ENCODE data around the gene SPINK9. TPM values are rescaled to one million over a fixed set of nuclear protein-coding genes. Genes with fewer than 3 reads are reported as not detected.

The SPINK9 gene
- total and polyA plus RNA-seq, 2 of the 4 experiments (the other 2 are of a cell fraction) = not detected

DNA sequence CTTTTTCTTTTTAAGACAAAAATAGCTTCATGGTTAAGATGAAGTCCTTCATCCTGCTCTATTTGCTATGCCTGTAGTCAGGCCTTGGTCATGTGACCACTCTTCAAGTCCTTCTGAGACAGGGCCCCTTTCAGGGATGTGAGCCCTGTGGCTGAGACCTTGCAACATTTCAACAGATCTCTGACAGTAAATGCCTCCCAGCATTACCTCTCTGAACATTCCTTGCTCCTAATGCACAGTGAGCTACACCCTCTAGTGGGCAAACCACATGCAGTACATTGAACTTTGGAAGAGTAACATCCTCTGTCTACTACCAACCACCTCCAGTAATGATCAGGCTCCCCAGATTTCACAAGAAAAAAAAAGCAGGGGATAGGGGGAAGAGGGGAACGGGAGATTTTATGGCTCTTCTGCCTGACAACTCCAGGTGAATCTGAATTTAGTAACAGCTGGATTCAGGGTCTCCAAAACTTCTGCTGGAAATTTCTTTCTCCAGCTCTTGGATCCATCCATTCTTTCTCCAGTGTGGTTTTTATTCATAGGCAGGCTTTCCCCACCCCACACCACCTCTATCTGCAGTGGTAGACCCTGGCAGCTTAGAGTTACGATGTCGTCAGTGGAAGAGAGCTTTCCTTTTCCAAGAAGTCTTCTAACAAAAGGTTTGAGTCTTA is 39.5 kb downstream of the SPINK9 start:
- ChIA-PET POLR2A (ENCODE audit: unreplicated experiment) (no interaction called here), CTCF (interaction anchor here (0.6 to 1.9 kb wide), 11 partner anchors 19 to 959 kb away, joined by 3 to 6 read pairs (median 4); no protein-coding TSS in a partner anchor)
- H3K4me2 ChIP-seq (ENCODE audit: low read depth, low read length) = no peak overlapping the region
- H3K18ac ChIP-seq (ENCODE audit: low read depth, low read length) = no peak overlapping the region
- in situ Hi-C loops (cut with MboI; ENCODE audit: low sequenced_read_pairs) = loop anchor here (10.0 kb wide), 1 partner anchor 200 kb away; no protein-coding TSS in a partner anchor
- no peak overlapping the region for H4K91ac ChIP-seq (ENCODE audit: insufficient read depth, low read depth, low read length)
- H3K14ac ChIP-seq (replicated peaks; ENCODE audit: low read depth, low read length) = no peak overlapping the region
- BruUV-seq (replicated peaks) = no TSS peak
- DNase-seq = peak; percentile 65
- peaks cover 2% of the 10 kb centered on the region; the same call in 1 of the 2 replicates for H3K4me1 ChIP-seq (ENCODE audit: control insufficient read depth, insufficient read depth, low read length)
- H2AFZ ChIP-seq (replicated peaks; ENCODE audit: low read length, poor library complexity) = peak overlapping the region; percentile 45
- H4K5ac ChIP-seq (ENCODE audit: low read depth, low read length) = no peak overlapping the region
- no peak overlapping the region for H3K4ac ChIP-seq (ENCODE audit: low read depth, low read length)
- no peak overlapping the region for H3K27ac ChIP-seq (ENCODE audit: insufficient read depth, low read length)
- H4K20me1 ChIP-seq (ENCODE audit: insufficient read depth, low read length) = no peaks in the 10 kb centered on the region
- H3K9ac ChIP-seq (ENCODE audit: low read depth, low read length) = no peak overlapping the region
- no peaks in the 10 kb centered on the region for H3K27me3 ChIP-seq (ENCODE audit: control insufficient read depth, insufficient read depth, low read length)
- dilution Hi-C loops (cut with HindIII; ENCODE audit: low sequenced_read_pairs, unreplicated experiment) = no loop called here
- H2BK15ac ChIP-seq (ENCODE audit: low read depth, low read length) = no peak overlapping the region
- no peaks in the 10 kb centered on the region for H3K9me1 ChIP-seq (ENCODE audit: insufficient read depth, low read length)
- H2AK9ac ChIP-seq (replicated peaks; ENCODE audit: low read depth, low read length, poor library complexity) = no peak overlapping the region
- no peaks in the 10 kb centered on the region for H3K79me1 ChIP-seq (ENCODE audit: low read depth in 1 of 2, low read length in 2 of 2)
- H2BK5ac ChIP-seq (ENCODE audit: low read depth, low read length, poor library complexity, severe bottlenecking) = no peak overlapping the region
- peak; percentile 94 for ATAC-seq (ENCODE audit: low read depth)
- no peak overlapping the region for H2BK120ac ChIP-seq (ENCODE audit: low read depth, low read length)
- H3K9me3 ChIP-seq (ENCODE audit: control insufficient read depth, insufficient read depth, low read length) = no peaks in the 10 kb centered on the region
- no peak overlapping the region for H2BK20ac ChIP-seq (ENCODE audit: low read depth, low read length)
- H3K4me3 ChIP-seq (ENCODE audit: insufficient read depth, low read depth, low read length) = no peak overlapping the region
- no peak overlapping the region for H3K56ac ChIP-seq (ENCODE audit: extremely low read depth, insufficient read depth, low read length)
- peaks cover 2% of the 10 kb centered on the region; the same call in 1 of the 2 replicates for H3K36me3 ChIP-seq (ENCODE audit: control insufficient read depth, insufficient read depth, low read length)
- H3K23ac ChIP-seq (ENCODE audit: low read depth, low read length) = no peak overlapping the region
- no peak overlapping the region for H2AK5ac ChIP-seq (ENCODE audit: low read depth, low read length)
- no CpG with 5 or more reads among the region's 3 CpGs for WGBS, 2 experiments (ENCODE audit: extremely low coverage in 2 of 2, insufficient read length in 1 of 2)
- intact Hi-C loops (cut with micrococcal nuclease) = loop anchor here (1.0 to 5.0 kb wide), 4 partner anchors 84 to 518 kb away; no protein-coding TSS in a partner anchor
- no peak overlapping the region for H4K8ac ChIP-seq (ENCODE audit: low read depth in 2 of 2, low read length in 2 of 2)
- no peak for TF ChIP-seq POLR2A (IDR thresholded peaks at IDR 0.05; ENCODE audit: low read depth, low read length)
- TF ChIP-seq MAZ (IDR thresholded peaks at IDR 0.05; ENCODE audit: borderline replicate concordance, low read depth, low read length) = no peak
- TF ChIP-seq CEBPB (IDR thresholded peaks at IDR 0.05; ENCODE audit: low read depth, low read length) = peak; percentile 45; the same call in 1 of the 2 replicates
- TF ChIP-seq RCOR1 (IDR thresholded peaks at IDR 0.05; ENCODE audit: insufficient replicate concordance, low read length) = no peak
- TF ChIP-seq MAFK (IDR thresholded peaks at IDR 0.05; ENCODE audit: low read depth, low read length) = no peak
- TF ChIP-seq, protein P1, sequence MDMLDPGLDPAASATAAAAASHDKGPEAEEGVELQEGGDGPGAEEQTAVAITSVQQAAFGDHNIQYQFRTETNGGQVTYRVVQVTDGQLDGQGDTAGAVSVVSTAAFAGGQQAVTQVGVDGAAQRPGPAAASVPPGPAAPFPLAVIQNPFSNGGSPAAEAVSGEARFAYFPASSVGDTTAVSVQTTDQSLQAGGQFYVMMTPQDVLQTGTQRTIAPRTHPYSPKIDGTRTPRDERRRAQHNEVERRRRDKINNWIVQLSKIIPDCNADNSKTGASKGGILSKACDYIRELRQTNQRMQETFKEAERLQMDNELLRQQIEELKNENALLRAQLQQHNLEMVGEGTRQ (IDR thresholded peaks at IDR 0.05; ENCODE audit: low read depth, low read length) = 0 out of 2 replicates have a peak, but pooled peaks have one; percentile 31
- peak; percentile 72 for TF ChIP-seq RAD21 (IDR thresholded peaks at IDR 0.05; ENCODE audit: low read length)
- TF ChIP-seq SMC3 (IDR thresholded peaks at IDR 0.05; ENCODE audit: low read depth, low read length) = peak; percentile 60
- no peak for TF ChIP-seq NFE2L2 (IDR thresholded peaks at IDR 0.05; ENCODE audit: low read depth, low read length)
- no peak for TF ChIP-seq CHD1 (IDR thresholded peaks at IDR 0.05; ENCODE audit: low read depth, low read length)
- TF ChIP-seq RFX5 (IDR thresholded peaks at IDR 0.05; ENCODE audit: low read depth, low read length) = no peak
- TF ChIP-seq, protein P2, sequence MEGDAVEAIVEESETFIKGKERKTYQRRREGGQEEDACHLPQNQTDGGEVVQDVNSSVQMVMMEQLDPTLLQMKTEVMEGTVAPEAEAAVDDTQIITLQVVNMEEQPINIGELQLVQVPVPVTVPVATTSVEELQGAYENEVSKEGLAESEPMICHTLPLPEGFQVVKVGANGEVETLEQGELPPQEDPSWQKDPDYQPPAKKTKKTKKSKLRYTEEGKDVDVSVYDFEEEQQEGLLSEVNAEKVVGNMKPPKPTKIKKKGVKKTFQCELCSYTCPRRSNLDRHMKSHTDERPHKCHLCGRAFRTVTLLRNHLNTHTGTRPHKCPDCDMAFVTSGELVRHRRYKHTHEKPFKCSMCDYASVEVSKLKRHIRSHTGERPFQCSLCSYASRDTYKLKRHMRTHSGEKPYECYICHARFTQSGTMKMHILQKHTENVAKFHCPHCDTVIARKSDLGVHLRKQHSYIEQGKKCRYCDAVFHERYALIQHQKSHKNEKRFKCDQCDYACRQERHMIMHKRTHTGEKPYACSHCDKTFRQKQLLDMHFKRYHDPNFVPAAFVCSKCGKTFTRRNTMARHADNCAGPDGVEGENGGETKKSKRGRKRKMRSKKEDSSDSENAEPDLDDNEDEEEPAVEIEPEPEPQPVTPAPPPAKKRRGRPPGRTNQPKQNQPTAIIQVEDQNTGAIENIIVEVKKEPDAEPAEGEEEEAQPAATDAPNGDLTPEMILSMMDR (conservative IDR thresholded peaks at IDR 0.05; ENCODE audit: low read depth, low read length) = peak; percentile 69
- TF ChIP-seq, protein P3, sequence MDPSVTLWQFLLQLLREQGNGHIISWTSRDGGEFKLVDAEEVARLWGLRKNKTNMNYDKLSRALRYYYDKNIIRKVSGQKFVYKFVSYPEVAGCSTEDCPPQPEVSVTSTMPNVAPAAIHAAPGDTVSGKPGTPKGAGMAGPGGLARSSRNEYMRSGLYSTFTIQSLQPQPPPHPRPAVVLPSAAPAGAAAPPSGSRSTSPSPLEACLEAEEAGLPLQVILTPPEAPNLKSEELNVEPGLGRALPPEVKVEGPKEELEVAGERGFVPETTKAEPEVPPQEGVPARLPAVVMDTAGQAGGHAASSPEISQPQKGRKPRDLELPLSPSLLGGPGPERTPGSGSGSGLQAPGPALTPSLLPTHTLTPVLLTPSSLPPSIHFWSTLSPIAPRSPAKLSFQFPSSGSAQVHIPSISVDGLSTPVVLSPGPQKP (IDR thresholded peaks at IDR 0.05; ENCODE audit: borderline replicate concordance, low read depth, low read length) = no peak
- TF ChIP-seq BHLHE40 (IDR thresholded peaks at IDR 0.05; ENCODE audit: low read depth, low read length) = no peak
- TF ChIP-seq MXI1 (IDR thresholded peaks at IDR 0.05; ENCODE audit: borderline replicate concordance, low read depth, low read length) = no peak
